GM19099 (cell line): ENCODE results near the gene TEAD3.

Experiments used
- POLR2A ChIP-seq: IDR thresholded peaks from 3 replicates; pipeline ENCODE4 v1.6.1; 2011; ENCODE audit warnings: low read depth; ENCODE audit not compliant: insufficient read length; ENCODE audit errors: extremely low read depth

The TEAD3 gene

DNA sequence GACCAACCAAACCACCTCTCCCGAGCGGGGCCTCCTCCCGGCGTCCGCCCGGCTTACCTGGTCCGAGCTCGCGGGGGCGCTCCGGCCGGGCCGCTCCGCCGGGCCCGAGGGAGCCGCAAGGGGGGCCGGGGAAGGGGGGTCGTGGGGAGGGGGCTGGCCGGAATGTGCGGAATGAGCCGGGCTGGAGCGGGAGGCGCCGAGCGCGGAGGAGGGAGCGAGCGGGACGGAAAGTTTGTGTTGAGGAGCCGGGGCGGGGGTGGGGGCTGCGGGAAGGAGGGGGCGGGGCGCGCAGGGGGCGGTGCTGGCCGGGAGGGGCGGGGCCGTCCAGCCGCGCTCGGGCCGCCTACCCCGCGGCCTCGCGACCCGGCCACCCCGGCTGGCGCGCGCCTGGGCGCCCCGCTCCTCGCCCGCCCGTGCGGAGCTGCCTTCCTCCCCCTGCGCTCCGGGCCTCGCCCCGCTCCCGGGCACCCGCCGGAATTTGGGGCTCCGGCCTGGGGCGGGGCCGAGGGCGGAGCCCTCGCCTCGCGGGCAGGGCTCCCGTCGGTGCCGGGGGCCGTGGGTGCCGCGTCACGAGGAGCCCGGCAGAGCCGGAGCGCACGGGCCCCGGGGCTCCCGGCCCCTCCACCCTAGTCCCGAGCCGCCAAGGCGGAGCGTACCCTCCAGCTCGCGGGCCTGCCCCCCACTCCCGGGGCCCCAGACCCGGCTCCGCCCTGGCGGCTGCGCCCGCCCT is at the start of gene TEAD3:
TEAD3 (minus strand) TSS at position 239 of the 730 bp plus-strand sequence.
- TF ChIP-seq POLR2A, result no peak

DNA sequence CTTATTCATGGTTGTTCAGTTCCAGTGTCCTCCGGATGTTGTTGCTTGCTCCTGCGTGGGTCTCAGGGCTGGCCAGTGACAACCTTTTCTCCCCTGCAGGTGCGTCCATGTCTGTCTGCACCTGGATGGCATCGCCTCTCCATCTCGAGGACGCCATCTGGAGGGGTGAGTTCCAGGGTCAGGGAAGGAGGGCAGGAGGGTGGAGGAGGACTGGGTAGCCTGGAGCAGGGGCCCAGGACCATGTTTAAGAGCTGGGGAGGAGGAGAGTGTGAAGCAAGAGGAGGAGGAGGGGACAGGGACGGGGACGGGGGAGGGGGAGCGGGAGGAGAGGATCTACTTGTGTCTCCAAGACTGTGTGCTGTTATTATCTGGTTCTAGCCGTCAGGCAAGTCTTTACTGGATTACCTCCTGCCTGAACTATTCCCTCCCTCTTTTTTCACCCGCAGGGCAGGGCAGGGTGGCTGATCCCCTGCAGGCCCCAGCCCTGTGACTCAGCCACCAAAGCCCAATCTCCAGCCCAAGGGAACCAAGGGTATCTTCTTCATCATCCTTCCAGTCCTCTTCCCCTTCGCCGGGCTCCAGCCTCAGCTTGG is 48.0 kb upstream of the TEAD3 start:
- TF ChIP-seq POLR2A, result no peak

DNA sequence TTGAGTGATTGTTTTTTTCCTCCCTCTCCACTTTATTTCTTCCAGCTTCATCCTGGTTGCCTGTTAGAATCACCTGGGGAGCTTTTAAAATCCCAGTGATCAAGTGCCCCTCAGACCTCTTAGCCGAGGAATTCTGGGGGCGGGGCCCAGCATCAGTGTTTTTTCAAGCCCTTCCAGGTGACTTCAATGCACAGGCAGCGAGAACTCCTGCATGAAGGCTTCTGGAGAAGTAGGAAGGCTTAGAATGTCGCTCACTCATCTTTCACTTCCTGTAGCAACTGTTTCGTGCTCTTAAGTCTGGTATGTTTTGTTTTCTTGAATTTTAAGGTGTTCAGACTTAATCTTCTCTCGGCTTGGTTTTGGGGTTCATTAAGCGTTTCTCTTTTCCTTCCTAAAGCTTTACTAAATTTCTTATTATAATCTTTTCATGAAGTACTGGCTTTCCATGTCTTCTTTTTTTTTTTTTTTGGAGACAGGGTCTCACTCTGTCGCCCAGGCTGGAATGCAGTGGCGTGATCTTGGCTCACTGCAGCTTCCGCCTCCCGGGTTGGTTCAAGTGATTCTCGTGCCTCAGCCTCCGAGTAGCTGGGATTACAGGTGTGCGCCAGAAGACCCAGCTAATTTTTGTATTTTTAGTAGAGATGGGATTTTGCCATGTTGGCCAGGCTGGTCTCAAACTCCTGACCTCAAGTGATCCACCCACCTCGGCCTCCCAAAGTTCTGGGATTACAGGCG is 46.7 kb upstream of the TEAD3 start:
- TF ChIP-seq POLR2A, result no peak

DNA sequence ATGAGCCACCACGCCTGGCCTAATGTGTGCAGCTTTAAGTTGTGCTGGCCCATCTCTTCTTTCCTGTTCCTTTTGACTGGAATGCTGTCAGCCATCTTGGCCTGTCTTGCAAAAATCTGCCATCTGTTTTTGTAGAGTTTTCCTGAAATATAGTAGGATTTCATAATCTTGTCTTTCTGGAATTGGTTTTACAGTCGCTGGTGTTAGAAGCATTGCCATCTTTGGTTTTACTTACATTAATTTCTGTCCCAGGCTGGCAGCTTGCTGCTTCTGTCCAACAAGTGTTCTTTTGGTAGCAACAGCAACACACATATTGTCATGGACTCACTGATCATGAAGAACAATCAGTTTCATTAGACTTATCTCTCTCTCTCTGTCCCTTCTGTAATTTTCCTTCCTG is 45.0 kb upstream of the TEAD3 start:
- TF ChIP-seq POLR2A, result no peak

DNA sequence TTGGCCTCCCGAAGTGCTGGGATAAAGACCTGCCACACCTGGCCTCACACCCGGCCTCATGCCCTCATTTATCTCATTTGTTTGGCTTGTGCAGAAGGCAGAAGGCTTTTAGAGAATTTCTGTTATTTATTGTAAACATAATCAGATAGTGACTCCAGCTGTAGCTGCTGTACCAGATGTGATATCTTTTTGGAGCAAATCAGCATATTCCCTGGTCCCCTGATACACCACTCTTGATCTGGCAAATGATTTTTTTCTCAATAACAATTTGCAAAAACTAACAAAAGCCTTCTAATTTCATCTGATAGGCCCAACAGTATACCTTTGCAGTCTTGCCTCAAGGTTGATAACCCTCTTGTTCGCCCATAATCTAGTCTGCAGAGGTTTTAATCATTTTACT is 42.3 kb upstream of the TEAD3 start:
- no peak for TF ChIP-seq POLR2A

GRCh38 chr6:35534407-35535170 is 37.7 kb upstream of the TEAD3 start:
- no peak for TF ChIP-seq POLR2A

- no peak for TF ChIP-seq POLR2A
Measured at GRCh38 chr6:35533981-35534380, 37.1 kb upstream of the TEAD3 start.

- TF ChIP-seq POLR2A, result no peak
Measured at GRCh38 chr6:35532126-35532525, 35.2 kb upstream of the TEAD3 start.

GRCh38 chr6:35524380-35525020 is 27.6 kb upstream of the TEAD3 start:
- no peak for TF ChIP-seq POLR2A

- TF ChIP-seq POLR2A, result no peak
Measured at GRCh38 chr6:35522660-35523658, 26.1 kb upstream of the TEAD3 start.

- TF ChIP-seq POLR2A, result no peak
Measured at GRCh38 chr6:35522151-35522550, 25.3 kb upstream of the TEAD3 start.

- TF ChIP-seq POLR2A, result no peak
Measured at GRCh38 chr6:35521235-35521634, 24.4 kb upstream of the TEAD3 start.

DNA sequence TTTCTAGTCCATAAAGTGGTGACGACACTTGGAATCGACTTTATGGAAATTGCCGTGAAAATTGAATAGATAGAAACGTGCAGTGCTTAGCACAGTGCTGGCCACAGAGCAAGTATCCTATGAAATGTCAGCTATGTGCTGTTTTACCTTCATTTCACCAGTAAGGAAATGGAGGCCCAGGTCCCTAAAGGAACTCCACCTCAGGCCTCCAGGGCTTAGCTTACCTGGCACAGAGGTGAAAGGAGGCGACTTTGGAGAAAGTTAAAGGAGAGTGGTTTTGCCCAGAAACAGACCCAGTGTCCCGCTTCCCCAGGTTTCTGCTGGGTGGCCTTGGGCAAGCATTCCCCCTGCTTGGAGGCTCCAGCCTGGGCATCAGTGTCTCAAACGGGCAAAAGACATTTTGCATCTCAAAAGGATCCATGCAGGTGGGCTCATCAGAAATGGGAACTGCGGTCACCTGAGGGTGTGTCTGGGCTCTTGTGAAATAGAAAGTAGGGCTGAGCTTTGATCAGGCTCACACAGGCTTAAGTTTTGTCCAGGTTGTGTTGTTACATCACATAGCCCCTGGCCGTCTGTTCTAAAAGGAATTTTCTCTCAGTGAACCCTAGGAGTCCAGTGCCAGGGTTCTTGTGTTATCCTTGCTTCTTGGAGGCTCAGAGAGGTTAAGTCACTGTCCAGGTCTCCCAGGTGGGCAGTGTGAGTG is 22.6 kb upstream of the TEAD3 start:
- no peak for TF ChIP-seq POLR2A
